G401.6 (cell line): ENCODE measurements around the gene F8.

Experiments
- FAIRE-seq: peaks from 2 replicates; lab custom pipeline; 2012; peaks lifted over from hg19 to GRCh38; lab: Jason Lieb, UNC

Gene F8

DNA sequence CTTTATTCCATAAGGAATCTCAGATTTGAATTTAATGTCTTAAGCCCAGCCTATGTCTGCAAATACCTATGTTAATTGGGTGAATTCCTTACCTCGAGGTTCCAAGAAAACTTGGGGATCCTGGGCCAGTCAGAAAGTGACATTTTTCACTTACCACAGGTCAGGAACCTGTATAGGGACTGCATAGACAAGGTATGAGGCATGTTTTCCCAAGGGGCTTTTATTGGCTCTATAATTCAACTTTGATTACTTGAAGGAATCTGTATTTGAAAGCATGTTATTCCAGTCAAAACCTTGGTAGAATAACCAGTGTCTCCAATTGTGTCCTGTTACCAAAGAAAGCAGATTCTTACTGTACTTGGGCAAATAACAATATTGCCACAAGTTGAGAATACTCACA lies 208.7 kb downstream of the F8 start:
- no peak for FAIRE-seq

DNA sequence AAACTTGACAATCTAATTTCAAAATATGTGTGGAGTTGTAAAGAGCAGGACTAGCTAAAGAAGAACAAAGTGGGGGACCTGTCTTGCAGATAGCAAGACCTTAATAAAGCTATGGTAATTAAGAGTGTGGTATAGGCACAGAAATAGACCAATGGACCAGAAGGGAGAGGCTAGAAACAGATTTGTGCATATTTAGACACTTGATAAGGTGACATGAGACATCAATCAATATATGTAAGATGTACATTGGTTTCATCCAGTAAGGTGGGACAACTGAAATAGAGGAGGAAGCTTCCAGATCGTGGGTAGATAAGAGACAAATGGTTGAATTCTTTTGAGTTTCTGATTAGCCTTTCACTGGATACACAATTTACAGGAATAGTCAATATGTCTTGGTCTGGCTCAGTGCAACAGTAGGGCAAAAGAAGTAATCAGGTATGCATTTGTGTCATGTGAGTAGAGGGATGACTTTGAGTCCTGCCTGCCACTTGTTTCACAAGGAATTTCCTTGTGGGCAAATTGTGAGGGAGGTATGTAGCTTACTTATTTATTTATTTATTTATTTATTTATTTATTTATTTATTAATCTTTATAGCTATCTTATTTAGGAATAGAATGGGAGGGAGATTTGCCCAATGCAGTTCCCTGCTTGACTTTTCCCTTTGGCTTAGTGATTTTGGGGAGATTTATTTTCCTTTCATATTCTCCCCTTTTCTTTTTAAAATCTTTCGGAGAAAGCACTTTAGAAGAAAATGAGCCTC lies 210.0 kb downstream of the F8 start:
- FAIRE-seq, result no peak

DNA sequence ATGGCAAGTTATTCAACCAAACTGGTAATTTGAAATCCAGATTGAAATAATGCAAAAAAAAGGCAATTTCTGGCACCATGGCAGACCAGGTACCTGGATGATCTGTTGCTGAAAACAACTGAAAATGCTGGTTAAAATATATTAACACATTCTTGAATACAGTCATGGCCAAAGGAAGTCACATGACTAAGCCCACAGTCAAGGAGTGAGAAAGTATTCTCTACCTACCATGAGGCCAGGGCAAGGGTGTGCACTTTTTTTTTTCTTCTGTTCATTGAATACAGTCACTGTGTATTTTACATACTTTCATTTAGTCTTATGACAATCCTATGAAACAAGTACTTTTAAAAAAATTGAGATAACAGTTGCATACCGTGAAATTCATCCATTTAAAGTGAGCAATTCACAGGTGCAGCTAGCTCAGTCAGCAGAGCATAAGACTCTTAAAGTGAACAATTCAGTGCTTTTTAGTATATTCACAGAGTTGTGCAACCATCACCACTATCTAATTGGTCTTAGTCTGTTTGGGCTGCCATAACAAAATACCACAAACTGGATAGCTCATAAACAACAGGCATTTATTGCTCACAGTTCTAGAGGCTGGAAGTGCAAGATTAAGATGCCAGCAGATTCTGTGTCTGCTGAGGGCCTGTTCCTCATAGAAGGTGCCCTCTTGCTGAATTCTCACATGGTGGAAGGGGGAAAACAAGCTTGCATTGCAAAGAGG lies 212.4 kb downstream of the F8 start:
- no peak for FAIRE-seq

DNA sequence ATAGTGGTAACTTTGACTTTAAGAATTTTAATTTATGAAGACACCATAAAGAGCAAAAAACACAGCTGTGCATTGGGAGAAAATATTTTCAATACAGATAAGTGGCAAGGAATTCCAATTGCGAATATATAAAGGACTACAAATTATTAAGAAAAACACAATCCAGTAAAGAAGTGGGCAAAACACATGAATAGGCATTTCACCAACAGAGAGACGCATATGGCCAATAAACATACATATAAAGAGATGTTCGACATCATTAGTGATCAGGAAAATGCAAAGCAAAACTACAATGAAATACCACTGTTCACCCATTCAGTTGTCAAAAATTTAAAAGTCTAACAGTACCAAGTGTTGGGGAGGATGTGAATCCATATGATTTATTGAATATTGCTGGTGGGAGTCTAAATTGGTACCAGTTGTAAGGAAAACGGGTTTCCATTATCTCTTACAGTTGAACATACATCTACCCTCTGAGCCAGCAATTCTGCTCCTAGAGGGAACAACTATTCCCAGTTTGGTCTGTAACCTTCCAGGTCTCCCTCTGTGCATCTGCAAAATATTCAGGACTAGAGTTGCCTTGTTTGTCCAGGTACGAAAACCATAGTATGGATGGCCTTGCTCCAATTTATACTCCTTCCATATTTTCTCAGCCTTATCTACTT lies 215.6 kb downstream of the F8 start:
- no peak for FAIRE-seq

DNA sequence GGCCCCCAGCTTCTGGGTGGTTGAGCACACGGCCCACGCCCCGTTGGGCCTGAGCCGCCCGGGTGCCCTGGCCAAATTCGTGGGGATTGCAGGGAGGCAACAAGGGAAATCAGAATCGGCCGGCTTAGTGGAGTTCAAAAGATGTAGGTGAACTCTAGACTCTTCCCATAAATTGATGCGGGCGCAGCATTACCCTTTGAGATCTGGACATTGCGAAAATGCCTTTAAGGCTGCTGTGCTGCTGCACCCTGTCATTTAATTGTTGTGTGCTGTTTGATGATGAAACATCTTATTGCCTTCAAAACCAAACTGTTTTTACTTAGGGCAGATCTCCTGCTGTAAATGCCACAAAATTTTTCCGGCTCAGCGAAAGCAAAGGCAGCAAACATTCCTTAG lies 216.8 kb downstream of the F8 start:
- FAIRE-seq, result no peak

DNA sequence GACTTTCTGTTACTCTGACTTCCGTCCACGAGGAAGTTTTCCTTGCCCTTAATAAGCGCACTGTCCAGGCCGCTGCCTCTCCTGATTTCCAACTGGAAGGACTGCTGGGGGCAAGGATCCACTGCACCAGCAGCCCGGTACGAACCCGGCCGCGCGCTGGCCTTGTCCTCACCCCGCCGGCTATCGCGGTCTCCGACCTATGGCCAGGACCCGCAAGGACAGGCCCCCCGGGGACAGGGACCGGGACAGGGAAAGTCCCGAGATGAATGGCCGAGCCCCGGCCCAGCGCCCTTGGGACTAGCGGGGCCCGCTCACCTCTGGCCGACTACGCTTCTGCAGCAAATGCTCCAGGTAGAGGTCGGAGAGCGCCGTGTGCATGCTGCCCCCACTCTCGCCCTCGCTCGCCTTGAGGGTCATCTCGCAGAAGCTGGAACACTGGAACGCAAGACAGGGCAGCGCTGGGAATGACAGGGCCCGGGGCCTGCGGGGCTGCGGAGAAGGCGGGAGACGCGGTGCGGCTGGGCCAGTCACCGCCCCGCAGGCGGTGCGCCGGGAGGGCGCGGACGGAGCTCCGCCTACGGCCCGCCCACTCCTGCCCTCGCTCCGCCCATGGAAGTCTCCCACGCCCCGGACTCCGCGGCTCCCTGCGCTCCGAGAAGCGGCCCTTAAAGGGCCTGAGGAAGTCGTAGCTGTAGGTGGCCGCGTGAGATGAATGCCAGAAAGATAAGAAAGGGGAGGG lies 217.4 kb downstream of the F8 start, which contains the start of gene MPP1:
TSS of gene MPP1 (minus strand) at position 529 of the 739 bp plus-strand sequence. CDS start at position 417, 112 bp downstream.
- FAIRE-seq, result no peak

DNA sequence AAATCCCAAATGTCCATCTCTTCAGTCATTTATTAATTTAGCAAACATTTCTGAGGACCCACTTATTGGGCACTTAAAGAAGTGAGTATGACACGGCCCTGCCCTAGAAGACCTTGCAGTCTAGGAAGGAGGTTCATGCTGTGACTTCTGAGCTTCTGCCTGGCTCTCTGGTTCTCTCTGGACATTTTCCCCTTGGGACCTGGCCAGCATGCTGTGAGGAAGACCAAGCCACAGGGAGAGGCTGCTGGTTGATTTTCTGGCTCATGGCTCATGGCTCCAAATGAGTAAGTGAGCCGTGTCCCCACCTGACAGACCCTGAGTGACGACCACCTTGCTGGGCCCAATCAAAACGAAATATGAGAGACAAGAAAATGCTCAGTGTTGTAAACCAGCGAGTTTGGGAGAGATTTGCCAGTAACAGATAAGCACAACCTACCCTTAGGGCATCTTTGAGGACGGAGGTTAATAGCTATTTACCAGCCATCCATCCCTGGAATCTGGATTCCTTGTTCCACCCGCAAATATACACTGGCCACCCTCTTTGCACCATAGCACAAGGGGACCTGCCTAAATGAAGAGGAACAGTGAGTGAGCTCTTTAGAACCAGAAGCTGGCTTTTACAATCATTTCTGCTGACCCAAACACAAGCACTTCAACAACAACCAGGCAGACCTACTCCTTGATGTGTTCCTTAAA lies 218.1 kb downstream of the F8 start:
- no peak for FAIRE-seq

DNA sequence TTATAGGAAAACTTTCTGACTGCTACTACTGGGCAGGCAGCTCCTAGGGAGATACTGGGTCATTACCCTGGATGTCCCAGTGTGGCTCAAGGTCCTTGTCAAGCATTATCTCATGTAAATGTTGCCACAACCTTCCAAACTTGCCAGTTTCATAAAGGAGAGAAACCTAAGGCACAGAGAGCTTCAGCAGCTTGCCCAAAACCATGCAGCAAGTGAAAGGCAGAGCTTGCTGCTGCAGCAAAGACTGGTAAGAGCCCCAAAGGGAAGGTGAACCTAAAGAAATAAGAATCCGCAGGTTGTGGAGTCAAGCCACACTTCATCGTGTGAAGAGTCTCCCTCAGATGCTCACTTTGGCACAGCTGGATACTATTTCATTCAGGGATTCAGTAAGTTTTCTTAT lies 219.6 kb downstream of the F8 start:
- FAIRE-seq, result no peak

DNA sequence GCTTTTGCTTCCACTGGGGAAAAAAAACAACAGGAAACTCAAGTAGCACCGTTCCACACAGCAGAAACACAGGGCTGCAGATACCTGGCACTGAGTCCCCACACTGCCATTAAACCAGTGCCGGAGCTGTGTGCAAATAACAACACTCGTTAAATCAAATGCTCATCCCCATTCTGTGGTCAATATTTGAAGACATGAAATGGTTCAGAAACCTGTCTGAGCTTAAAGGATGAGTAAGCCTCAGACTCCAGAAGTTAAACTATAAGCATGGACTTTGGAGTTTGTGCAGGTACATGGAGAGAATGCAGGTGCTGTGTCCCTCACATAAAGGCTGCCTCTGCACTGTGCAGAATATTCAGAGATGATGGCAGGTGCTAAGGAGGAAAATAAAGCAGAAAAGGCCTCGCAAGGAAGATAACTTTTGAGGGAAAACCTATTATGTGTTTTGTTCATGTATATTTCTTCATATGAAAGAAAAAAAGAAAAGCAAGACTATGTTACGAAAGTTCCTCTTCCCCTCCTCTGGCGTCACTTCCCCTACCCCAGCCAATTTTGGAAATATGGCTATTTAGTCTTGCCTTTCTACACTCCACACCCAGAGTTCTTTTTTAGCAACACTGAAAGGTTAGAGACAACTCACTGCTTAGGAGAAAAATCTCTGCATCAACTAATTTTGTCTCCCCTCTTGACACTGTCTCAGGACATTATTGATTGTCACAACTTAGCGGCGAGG lies 221.9 kb downstream of the F8 start:
- FAIRE-seq, result no peak

DNA sequence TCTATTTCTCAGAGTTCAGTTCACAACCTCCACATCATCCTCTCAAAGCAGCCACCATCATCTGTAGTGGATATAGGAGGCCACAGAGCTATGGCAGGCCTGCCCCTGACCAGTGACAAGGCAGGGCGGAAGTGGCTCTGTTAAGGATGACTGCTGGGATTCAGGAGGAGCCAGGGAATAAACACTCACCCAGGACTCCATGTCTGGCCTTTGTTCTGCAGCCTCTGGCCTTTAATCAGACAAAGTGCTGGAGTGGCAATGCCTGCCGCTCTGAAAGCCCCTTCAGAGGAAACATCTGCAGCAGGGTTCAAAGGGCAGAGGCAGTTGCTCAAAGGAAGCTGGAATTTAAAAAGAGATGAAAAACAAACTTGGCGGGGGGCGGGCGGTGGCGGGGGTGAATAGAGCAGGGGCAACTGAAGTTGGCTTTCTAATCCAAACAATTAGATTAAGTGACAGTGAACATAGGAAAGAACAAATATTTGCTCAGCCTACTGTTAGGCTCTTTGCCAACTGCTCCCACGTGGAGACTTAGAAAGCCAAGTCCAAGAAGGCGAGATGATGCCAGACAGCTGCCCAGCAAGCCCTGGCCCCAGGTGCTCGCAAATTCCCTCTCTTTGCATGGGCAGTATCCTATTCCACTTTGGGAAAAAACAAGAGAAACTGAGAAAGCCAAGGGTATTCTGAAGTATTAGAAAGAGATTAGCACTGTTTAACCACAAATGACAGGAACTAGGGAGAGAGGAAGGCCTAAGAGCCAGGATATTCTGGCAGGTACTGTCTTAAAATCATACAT lies 222.8 kb downstream of the F8 start:
- no peak for FAIRE-seq

DNA sequence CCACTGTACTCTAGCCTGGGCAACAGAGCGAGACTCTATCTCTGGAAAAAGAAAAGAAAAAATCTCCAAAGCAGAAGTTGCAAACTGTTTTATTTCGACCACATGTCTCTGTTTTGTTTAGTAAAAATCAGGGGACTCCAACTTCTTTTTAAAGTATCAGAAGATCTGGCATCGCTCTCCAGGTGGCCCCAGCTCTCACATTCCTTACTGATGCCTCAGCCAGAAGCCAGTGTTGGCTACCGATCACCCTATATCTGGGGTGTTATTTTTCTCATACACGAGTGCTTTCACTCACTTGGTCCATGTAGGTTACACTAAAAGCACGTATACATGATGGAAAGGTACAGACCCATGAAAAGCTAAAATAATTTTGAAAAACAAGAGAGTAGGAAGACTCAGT lies 225.5 kb downstream of the F8 start:
- no peak for FAIRE-seq

DNA sequence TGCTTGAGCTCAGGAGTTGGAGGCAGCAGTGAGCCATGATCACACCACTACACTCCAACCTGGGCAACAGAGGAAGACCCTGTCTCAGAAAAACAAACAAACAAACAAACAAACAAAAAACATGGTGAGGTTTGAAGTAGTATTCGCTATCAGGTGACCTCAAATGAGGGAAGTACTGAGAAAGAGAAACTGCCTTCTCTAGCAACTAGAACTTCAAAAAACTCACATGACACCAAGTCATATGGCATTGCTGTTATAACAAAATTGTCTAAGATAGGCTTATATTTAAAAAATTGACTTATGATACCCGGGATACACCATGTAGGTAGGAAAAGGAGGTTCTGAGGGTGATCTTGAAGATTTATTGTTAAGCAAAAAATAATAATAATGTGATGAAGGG lies 227.5 kb downstream of the F8 start:
- FAIRE-seq, result no peak

DNA sequence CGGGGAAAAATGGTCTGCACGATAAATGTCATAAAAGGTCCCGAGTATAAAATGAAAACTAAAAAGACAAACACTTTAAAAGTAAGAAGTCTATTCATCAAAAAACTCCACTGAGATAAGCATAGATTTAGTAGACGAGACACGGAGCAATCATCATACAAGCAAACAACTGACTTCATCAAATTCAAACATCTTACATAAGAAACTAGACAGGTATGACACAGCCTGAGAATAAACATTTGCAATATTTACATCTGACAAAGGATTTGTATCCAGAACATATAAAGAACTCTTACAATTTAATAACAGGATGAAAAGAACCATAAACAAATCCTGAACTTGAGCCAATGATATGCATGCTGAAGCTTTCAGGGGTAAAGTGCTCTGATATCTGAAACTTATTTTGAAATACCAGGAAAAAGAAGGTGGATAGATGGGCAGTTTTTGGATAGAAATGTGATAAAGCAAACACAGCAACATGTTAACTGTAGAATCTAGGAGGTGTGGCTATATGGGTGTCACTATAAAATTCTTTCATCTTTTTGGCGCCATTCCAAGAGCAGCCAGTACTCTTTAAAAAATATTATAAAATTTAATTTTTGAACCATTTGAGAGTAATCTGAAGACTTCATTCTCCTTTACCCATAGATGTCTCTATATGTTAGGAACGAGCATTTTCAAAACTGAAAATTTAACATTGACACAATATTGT lies 229.3 kb downstream of the F8 start:
- FAIRE-seq, result no peak

DNA sequence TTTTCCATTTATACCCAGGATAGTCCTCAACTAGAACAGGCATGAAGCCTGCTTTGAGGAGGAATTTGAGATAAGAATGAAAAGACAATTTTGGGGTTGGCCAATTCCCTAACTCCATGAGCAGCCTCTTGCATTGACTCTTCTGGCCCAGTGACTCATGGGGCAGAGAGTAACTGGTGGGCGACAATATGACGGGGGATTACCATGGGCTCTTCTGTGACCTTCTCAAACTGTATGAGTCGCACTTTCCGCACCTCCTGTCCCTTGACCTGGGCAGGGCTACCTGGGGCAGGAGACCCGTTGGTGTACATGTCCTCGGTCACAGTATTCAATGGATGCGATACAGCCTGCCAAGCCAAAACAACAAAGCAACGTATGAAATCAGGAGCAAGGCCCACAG lies 230.6 kb downstream of the F8 start:
- no peak for FAIRE-seq

DNA sequence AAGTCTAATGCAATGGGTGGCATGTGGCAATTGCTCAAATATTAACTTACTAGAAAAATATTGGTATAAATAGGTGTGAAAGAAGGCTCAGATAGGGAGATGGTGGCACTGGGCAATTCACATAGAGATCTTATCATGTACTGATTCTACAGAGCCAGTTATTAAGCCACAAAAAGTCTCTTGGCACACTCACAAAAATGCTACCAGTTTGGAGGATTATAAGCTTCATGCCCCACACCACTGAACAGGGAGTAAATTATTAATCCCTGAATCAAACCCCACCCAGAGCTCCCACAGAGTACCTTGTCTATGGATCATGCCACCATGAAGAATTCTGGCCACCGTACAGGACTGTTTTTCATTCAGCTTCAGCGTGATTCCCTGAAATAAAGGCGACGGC lies 231.1 kb downstream of the F8 start:
- FAIRE-seq, result no peak
